Measurements from ENCODE around the gene SMAGP.

DNA sequence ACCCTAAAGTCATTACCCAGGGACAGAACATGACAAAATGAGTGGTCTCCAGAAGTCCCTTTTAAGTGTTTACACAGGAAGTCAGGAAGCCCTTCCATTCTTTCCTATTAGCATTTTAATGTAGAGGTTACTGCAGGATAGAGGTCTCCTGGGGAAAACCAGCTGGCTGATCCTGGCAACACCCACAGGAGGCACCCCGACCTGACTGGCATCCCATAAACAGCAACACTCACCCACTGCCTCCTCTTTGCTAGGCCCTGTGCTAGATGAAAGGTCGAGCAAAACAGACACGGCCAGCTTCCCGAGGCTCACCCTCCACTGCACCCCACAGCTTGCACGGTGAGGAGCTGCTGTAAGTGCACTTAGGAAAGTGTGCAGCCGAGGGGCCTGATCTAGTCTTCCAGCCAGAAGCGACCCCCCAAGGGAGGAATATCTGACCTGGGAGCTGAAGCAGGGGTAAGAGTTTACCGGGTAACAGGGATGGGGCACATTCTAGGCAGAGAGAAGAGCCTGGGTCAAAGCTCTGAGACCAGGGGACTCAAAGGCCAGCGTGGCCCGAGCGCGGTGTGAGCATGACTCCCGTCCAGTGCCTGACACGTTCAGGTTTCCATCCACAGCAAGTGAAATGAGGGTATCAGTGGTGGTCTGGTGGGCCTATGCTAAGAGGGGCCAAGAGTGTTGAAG, 22.6 kb downstream of the SMAGP start:
- no peak for TF ChIP-seq CTCF (IDR thresholded peaks at IDR 0.05; ENCODE audit: insufficient read depth, low read length, poor library complexity, severe bottlenecking)
- no peak for TF ChIP-seq EZH2phosphoT487 (conservative IDR thresholded peaks at IDR 0.05; ENCODE audit: low read length)
